K562 (cell line): ENCODE data around the gene MYO18B.

ENCODE experiments used
- BHLHE40 ChIP-seq: IDR thresholded peaks from 2 replicates; pipeline ENCODE4 v1.6.1; 2011; ENCODE audit warnings: low read length, improper control_type of control experiment
- ESRRA ChIP-seq: fragments of 450-650 bp; IDR thresholded peaks from 2 replicates; pipeline ENCODE4 v1.6.1; 2014; ENCODE audit warnings: low read depth, mild to moderate bottlenecking, moderate library complexity, borderline replicate concordance
- JUND ChIP-seq, 2 experiments: IDR thresholded peaks; 2 replicates in 1 of 2; 3 replicates in 1 of 2; pipeline ENCODE4 v1.6.1; 2011; ENCODE audit warnings: borderline replicate concordance in 2 of 2, low read depth in 2 of 2, low read length in 2 of 2, improper control_type of control experiment in 1 of 2, missing biosample characterization in 1 of 2, missing genetic modification characterization in 1 of 2, missing genetic modification reagents in 1 of 2
- NR1H2 ChIP-seq: sonication (generic); formaldehyde crosslinking; IDR thresholded peaks from 2 replicates; pipeline ENCODE4 v1.4.0; 2020; ENCODE audit warnings: mild to moderate bottlenecking, missing genetic modification reagents
- POLR2A ChIP-seq: fragments of 450-650 bp; conservative IDR thresholded peaks from 2 replicates; pipeline ENCODE4 v1.6.1; 2016
- RAD51 ChIP-seq: fragments of 450-650 bp; IDR thresholded peaks from 2 replicates; pipeline ENCODE4 v1.7.1; 2016; ENCODE audit warnings: low read depth, mild to moderate bottlenecking, borderline replicate concordance
- TBP ChIP-seq: optimal IDR thresholded peaks from 2 replicates; pipeline ENCODE3; 2011; ENCODE audit warnings: low read depth, low read length, improper control_type of control experiment
- ZNF384 ChIP-seq: IDR thresholded peaks from 2 replicates; pipeline ENCODE4 v1.6.1; 2012; ENCODE audit warnings: low read depth, low read length, improper control_type of control experiment
- TF ChIP-seq, protein P1 (sequence below): sonication (generic); formaldehyde crosslinking; IDR thresholded peaks from 2 replicates; pipeline ENCODE4 v1.4.0; 2020; ENCODE audit warnings: mild to moderate bottlenecking, missing genetic modification reagents
- TF ChIP-seq, protein P2 (sequence below): sonication (generic); formaldehyde crosslinking; IDR thresholded peaks from 2 replicates; pipeline ENCODE4 v1.8.1; 2022; ENCODE audit warnings: missing genetic modification reagents
- TF ChIP-seq, protein P3 (sequence below), 3 experiments: IDR thresholded peaks in 2 of 3; conservative IDR thresholded peaks in 1 of 3; 2 replicates each; pipeline ENCODE4 v1.5.1; 2011 to 2012; ENCODE audit warnings: low read length in 3 of 3, mild to moderate bottlenecking in 3 of 3, control low read depth in 2 of 3, improper control_type of control experiment in 1 of 3, inconsistent platforms in 1 of 3, low read depth in 1 of 3, mixed read lengths in 1 of 3, moderate library complexity in 1 of 3; ENCODE audit not compliant: insufficient read depth in 2 of 3

DNA sequence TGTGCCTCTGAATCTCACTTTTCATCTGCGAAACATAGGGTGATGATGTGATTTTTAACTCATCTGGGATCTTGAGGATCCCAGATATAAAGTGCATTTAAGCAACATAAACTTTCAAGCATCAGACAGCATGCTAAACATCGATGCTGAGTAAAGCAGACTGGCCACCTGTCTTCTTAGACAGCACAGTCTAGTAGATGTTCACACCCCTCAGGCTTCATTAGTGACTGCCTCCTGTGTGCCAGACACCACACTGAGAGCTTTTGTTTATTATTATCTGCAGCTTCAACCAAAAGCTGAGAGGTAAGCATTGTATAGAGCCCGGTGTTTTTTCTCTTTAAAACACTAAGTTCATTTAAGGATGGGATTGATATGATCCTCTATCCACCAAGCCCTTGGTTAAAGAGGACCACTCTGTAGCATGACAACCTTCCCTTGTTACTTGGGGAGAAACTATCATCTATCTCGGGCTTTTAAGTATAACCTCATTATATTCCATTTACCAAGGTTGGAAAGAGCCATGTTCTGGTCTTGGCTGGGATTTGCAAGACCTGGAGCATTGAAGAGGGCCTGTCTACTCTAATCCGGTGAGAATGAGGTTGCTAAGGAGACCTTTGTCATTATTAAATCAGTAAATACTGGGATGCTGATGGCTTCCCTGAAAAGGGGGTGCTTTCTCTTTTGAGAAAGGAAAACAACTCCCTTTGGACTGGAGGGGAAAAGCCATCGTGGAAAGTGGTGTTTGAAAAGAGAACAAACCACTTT lies 313.0 kb downstream of the MYO18B start:
- TF ChIP-seq BHLHE40 (no peak), ZNF384 (no peak), ESRRA (no peak), RAD51 (no peak), TBP (no peak), NR1H2 (CRISPR knock-in tag) (no peak), POLR2A (no peak), JUND (IDR thresholded peaks at IDR 0.05; ENCODE audit: borderline replicate concordance, low read depth, low read length) (no peak), JUND (tag; IDR thresholded peaks at IDR 0.05; ENCODE audit: borderline replicate concordance, low read depth, low read length) (no peak)
- TF ChIP-seq, protein P1, sequence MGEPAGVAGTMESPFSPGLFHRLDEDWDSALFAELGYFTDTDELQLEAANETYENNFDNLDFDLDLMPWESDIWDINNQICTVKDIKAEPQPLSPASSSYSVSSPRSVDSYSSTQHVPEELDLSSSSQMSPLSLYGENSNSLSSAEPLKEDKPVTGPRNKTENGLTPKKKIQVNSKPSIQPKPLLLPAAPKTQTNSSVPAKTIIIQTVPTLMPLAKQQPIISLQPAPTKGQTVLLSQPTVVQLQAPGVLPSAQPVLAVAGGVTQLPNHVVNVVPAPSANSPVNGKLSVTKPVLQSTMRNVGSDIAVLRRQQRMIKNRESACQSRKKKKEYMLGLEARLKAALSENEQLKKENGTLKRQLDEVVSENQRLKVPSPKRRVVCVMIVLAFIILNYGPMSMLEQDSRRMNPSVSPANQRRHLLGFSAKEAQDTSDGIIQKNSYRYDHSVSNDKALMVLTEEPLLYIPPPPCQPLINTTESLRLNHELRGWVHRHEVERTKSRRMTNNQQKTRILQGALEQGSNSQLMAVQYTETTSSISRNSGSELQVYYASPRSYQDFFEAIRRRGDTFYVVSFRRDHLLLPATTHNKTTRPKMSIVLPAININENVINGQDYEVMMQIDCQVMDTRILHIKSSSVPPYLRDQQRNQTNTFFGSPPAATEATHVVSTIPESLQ (CRISPR knock-in tag) = no peak
- TF ChIP-seq, protein P2, sequence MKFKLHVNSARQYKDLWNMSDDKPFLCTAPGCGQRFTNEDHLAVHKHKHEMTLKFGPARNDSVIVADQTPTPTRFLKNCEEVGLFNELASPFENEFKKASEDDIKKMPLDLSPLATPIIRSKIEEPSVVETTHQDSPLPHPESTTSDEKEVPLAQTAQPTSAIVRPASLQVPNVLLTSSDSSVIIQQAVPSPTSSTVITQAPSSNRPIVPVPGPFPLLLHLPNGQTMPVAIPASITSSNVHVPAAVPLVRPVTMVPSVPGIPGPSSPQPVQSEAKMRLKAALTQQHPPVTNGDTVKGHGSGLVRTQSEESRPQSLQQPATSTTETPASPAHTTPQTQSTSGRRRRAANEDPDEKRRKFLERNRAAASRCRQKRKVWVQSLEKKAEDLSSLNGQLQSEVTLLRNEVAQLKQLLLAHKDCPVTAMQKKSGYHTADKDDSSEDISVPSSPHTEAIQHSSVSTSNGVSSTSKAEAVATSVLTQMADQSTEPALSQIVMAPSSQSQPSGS (CRISPR knock-in tag) = no peak
- TF ChIP-seq, protein P3, sequence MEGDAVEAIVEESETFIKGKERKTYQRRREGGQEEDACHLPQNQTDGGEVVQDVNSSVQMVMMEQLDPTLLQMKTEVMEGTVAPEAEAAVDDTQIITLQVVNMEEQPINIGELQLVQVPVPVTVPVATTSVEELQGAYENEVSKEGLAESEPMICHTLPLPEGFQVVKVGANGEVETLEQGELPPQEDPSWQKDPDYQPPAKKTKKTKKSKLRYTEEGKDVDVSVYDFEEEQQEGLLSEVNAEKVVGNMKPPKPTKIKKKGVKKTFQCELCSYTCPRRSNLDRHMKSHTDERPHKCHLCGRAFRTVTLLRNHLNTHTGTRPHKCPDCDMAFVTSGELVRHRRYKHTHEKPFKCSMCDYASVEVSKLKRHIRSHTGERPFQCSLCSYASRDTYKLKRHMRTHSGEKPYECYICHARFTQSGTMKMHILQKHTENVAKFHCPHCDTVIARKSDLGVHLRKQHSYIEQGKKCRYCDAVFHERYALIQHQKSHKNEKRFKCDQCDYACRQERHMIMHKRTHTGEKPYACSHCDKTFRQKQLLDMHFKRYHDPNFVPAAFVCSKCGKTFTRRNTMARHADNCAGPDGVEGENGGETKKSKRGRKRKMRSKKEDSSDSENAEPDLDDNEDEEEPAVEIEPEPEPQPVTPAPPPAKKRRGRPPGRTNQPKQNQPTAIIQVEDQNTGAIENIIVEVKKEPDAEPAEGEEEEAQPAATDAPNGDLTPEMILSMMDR (IDR thresholded peaks at IDR 0.05 in 2 of 3, conservative IDR thresholded peaks at IDR 0.05 in 1 of 3; ENCODE audit: insufficient read depth in 2 of 3, low read depth in 1 of 3, low read length in 3 of 3) = no peak
